SK-N-SH (cell line): Measurements from ENCODE around the gene NUP210L. TPM values are rescaled to one million over a fixed set of nuclear protein-coding genes. Genes with fewer than 3 reads are reported as not detected.

Experiments used
- CTCF ChIA-PET: fragments of 300-600, 350-600 bp; formaldehyde crosslinking; extraction: SDS; loops from one replicate; lab custom pipeline; 2021; lab: Yijun Ruan, JAX
- POLR2A ChIA-PET: fragments of 350-600 bp; sonication (Branson Sonifier 250); formaldehyde crosslinking; extraction: SDS; loops from one replicate; lab custom pipeline; 2020; ENCODE audit warnings: antibody characterized with exemption, inconsistent platforms; lab: Yijun Ruan, JAX
- DNase-seq: peaks from one replicate; pipeline ENCODE4 v3.0.0; 2012
- H2AFZ ChIP-seq: fragments of 200-600 bp; sonication (generic); 2 replicates; pipeline ENCODE4 v1.8.1; 2016; ENCODE audit warnings: antibody characterized with exemption, mild to moderate bottlenecking, low read depth
- H3F3A ChIP-seq: fragments of 200-600 bp; sonication (generic); replicated peaks from 2 replicates; pipeline ENCODE3; 2016; ENCODE audit warnings: antibody characterized with exemption, mild to moderate bottlenecking; ENCODE audit not compliant: insufficient read depth
- H3K27ac ChIP-seq, 2 experiments: fragments of 200-500 bp in 1 of 2; fragments of 200-600 bp in 1 of 2; sonication (Bioruptor generic) in 1 of 2; sonication (generic), shearing (Covaris generic) in 1 of 2; 2 replicates each; pipeline versions ENCODE4 v1.5.1 to v1.6.1; 2014 to 2016; ENCODE audit warnings: low read depth in 2 of 2, inconsistent platforms in 1 of 2, low read length in 1 of 2, mild to moderate bottlenecking in 1 of 2, mixed read lengths in 1 of 2
- H3K27me3 ChIP-seq: fragments of 200-600 bp; sonication (generic), shearing (Covaris generic); 2 replicates; pipeline ENCODE4 v1.6.1; 2016; ENCODE audit warnings: mixed run types; ENCODE audit not compliant: insufficient read depth
- H3K36me3 ChIP-seq, 2 experiments: fragments of 200-500 bp in 1 of 2; fragments of 200-600 bp in 1 of 2; sonication (Bioruptor generic) in 1 of 2; sonication (generic) in 1 of 2; replicated peaks in 1 of 2; 2 replicates each; pipeline versions ENCODE3 to v1.5.1; 2014 to 2016; ENCODE audit warnings: low read length in 1 of 2, mild to moderate bottlenecking in 1 of 2; ENCODE audit not compliant: insufficient read depth in 2 of 2, control insufficient read depth in 1 of 2
- H3K4me1 ChIP-seq, 2 experiments: fragments of 200-500 bp in 1 of 2; fragments of 200-600 bp in 1 of 2; sonication (Bioruptor generic) in 1 of 2; sonication (generic), shearing (Covaris generic) in 1 of 2; 2 replicates each; pipeline versions ENCODE4 v1.5.1 to v1.6.1; 2014 to 2016; ENCODE audit warnings: low read depth in 1 of 2, low read length in 1 of 2, mixed run types in 1 of 2; ENCODE audit not compliant: insufficient read depth in 2 of 2, control insufficient read depth in 1 of 2
- H3K4me2 ChIP-seq: fragments of 200-600 bp; sonication (generic), shearing (Covaris generic); 2 replicates; pipeline ENCODE4 v1.6.1; 2017; ENCODE audit warnings: mixed run types
- H3K4me3 ChIP-seq, 2 experiments: fragments of 200-500 bp in 1 of 2; fragments of 200-600 bp in 1 of 2; sonication (Bioruptor generic) in 1 of 2; sonication (generic), shearing (Covaris generic) in 1 of 2; 2 replicates each; pipeline versions ENCODE4 v1.5.1 to v1.8.1; 2014 to 2016; ENCODE audit warnings: low read depth in 2 of 2, inconsistent platforms in 1 of 2, low read length in 1 of 2, mild to moderate bottlenecking in 1 of 2, mixed read lengths in 1 of 2, moderate library complexity in 1 of 2
- H3K79me2 ChIP-seq: fragments of 200-600 bp; sonication (generic); 2 replicates; pipeline ENCODE4 v1.8.1; 2017; ENCODE audit warnings: mild to moderate bottlenecking; ENCODE audit not compliant: insufficient read depth
- H3K9ac ChIP-seq: fragments of 200-600 bp; sonication (generic); 2 replicates; pipeline ENCODE4 v1.6.1; 2017; ENCODE audit warnings: mixed run types
- H3K9me2 ChIP-seq: fragments of 200-600 bp; sonication (generic); 2 replicates; pipeline ENCODE4 v1.6.1; 2017; ENCODE audit warnings: mixed run types
- H3K9me3 ChIP-seq: fragments of 200-600 bp; sonication (generic); 2 replicates; pipeline ENCODE4 v1.6.1; 2017; ENCODE audit warnings: mixed run types, mild to moderate bottlenecking, moderate library complexity
- H4K20me1 ChIP-seq: fragments of 200-600 bp; sonication (generic); 2 replicates; pipeline ENCODE4 v1.6.1; 2017; ENCODE audit warnings: mild to moderate bottlenecking, mixed run types; ENCODE audit not compliant: insufficient read depth
- CHD2 ChIP-seq: fragments of 150-350 bp; IDR thresholded peaks from 2 replicates; pipeline ENCODE4 v1.6.1; 2018; ENCODE audit warnings: low read length; ENCODE audit not compliant: partially characterized antibody
- EZH2phosphoT487 ChIP-seq: fragments of 200-600 bp; sonication (generic); IDR thresholded peaks from 2 replicates; pipeline ENCODE4 v1.6.1; 2017; ENCODE audit warnings: low read depth, mixed run types, mild to moderate bottlenecking, antibody characterized with exemption, moderate library complexity, borderline replicate concordance
- FOSL2 ChIP-seq: IDR thresholded peaks from 2 replicates; pipeline ENCODE4 v1.4.0; 2012; ENCODE audit warnings: low read depth, mild to moderate bottlenecking, moderate library complexity, borderline replicate concordance
- GATA2 ChIP-seq: sonication (generic); formaldehyde crosslinking; IDR thresholded peaks from 2 replicates; pipeline ENCODE4 v1.5.0; 2020; ENCODE audit warnings: mild to moderate bottlenecking, missing genetic modification reagents
- MAX ChIP-seq: IDR thresholded peaks from 2 replicates; pipeline ENCODE4 v1.4.0; 2012; ENCODE audit warnings: low read depth
- NFIC ChIP-seq: IDR thresholded peaks from 2 replicates; pipeline ENCODE4 v1.4.0; 2012; ENCODE audit warnings: borderline replicate concordance
- PBX3 ChIP-seq: IDR thresholded peaks from 2 replicates; pipeline ENCODE4; 2012
- POLR2AphosphoS5 ChIP-seq: IDR thresholded peaks from 2 replicates; pipeline ENCODE4 v1.6.1; 2012; ENCODE audit warnings: low read depth, low read length
- RCOR1 ChIP-seq: fragments of 150-350 bp; IDR thresholded peaks from 2 replicates; pipeline ENCODE4 v1.6.1; 2017; ENCODE audit warnings: antibody characterized with exemption, low read length
- TAF1 ChIP-seq: IDR thresholded peaks from 2 replicates; pipeline ENCODE4 v1.6.1; 2012; ENCODE audit warnings: low read depth, mild to moderate bottlenecking, low read length, moderate library complexity, borderline replicate concordance
- USF1 ChIP-seq: IDR thresholded peaks from 2 replicates; pipeline ENCODE4 v1.4.0; 2012; ENCODE audit warnings: low read depth, borderline replicate concordance
- YY1 ChIP-seq: IDR thresholded peaks from 2 replicates; pipeline ENCODE4 v1.4.0; 2012; ENCODE audit warnings: low read depth, mild to moderate bottlenecking
- WGBS: methylation state at CpG from one replicate; pipeline ENCODE4 v1.1.6; 2017; ENCODE audit warnings: low lambda C conversion rate; 5-methylcytosine and 5-hydroxymethylcytosine counted together
- polyA plus RNA-seq, 3 experiments: library from polyadenylated mRNA; depleted of rRNA; stranded (reverse); fragments of >200 nt; gene quantifications; 2 replicates each; pipeline ENCODE4 v1.2.3, GENCODE V29; 2012
- TF ChIP-seq, protein P1 (sequence below): fragments of 150-350 bp; IDR thresholded peaks from 2 replicates; pipeline ENCODE4 v1.6.1; 2016; ENCODE audit warnings: mild to moderate bottlenecking, low read depth, low read length
- TF ChIP-seq, protein P2 (sequence below): fragments of 200-600 bp; sonication (generic); IDR thresholded peaks from 2 replicates; pipeline ENCODE4 v1.6.1; 2017; ENCODE audit warnings: antibody characterized with exemption, mild to moderate bottlenecking, moderate library complexity

Gene NUP210L
- polyA plus RNA-seq, 1 of the 3 experiments (the other 2 are of a cell fraction), result not detected

DNA sequence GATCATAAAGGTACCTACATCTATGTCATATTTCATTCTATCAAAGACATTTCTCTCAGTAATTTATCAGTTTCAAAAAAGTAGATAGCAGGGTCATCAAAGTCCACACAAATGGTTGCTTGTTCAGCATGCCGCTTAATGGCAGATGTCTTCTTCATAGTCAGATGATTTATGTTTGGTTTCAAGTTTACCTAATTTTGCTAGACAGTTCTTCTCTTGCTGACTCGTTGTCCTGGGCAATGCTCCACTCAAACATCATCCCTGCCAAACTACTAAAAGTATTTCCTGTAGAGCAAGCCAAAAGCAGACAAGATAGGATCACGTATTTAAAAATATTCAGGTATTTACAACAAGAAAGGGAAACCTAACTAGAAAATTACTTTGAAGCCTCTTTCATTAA is 13.6 kb downstream of the NUP210L start:
- POLR2A ChIA-PET, result no interaction called here
- DNase-seq, result no peak
- Histone ChIP-seq H3K27me3 (no peaks in the 10 kb centered on the region), H3K9ac (no peak overlapping the region), H3K9me3 (no peaks in the 10 kb centered on the region), H3F3A (no peaks in the 10 kb centered on the region), H4K20me1 (no peaks in the 10 kb centered on the region), H3K27ac (no peak overlapping the region), H3K9me2 (no peaks in the 10 kb centered on the region), H3K36me3 (no peaks in the 10 kb centered on the region), H2AFZ (no peak overlapping the region), H3K4me1 (peaks cover 0 to 5% of the 10 kb centered on the region in 2 experiments; a peak in 1 of 4 replicates), H3K79me2 (no peaks in the 10 kb centered on the region), H3K4me3 (no peak overlapping the region), H3K4me2 (no peak overlapping the region)
- CTCF ChIA-PET, result no interaction called here
- 32% methylated on average over 3 of the region's 3 CpGs for WGBS
- no peak for TF ChIP-seq EZH2phosphoT487
- TF ChIP-seq PBX3, result peak; percentile 67
- TF ChIP-seq NFIC, result peak; percentile 45; the same call in 1 of the 2 replicates
- TF ChIP-seq POLR2AphosphoS5, result no peak

DNA sequence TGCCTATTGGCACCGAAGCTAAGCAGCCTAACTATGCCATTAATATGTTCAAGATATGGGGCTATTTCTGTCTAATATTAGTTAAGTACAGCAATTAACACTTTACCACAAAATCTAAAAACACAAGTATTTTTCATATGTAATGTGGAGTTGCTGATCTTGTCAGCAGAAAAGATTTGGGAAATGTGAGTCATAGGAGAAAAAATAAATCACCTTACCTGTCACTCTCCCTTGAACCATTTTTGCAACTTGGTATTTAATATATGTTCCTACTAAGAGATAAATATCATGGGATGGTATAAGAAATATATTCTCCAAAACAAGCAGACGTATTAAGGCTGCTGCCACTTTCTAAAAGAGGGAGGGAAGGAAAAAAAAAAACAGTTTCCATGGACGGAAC is 17.0 kb downstream of the NUP210L start:
- no peaks in the 10 kb centered on the region for H4K20me1 ChIP-seq
- no peaks in the 10 kb centered on the region for H3K27me3 ChIP-seq
- no peak overlapping the region for H2AFZ ChIP-seq
- 63% methylated on average over 3 of the region's 3 CpGs for WGBS
- H3K36me3 ChIP-seq, result no peaks in the 10 kb centered on the region
- POLR2A ChIA-PET, result no interaction called here
- H3K27ac ChIP-seq, result no peak overlapping the region
- H3K4me3 ChIP-seq, result no peak overlapping the region
- H3K9ac ChIP-seq, result no peak overlapping the region
- DNase-seq, result no peak
- H3F3A ChIP-seq, result no peaks in the 10 kb centered on the region
- no peak overlapping the region for H3K4me2 ChIP-seq
- no peaks in the 10 kb centered on the region for H3K9me3 ChIP-seq
- CTCF ChIA-PET, result interaction anchor here (1.2 kb wide), 1 partner anchor 186 kb away, joined by 3 read pairs; no protein-coding TSS in a partner anchor
- no peaks in the 10 kb centered on the region for H3K79me2 ChIP-seq
- TF ChIP-seq CHD2, result no peak
- no peak for TF ChIP-seq GATA2
- TF ChIP-seq, protein P1, sequence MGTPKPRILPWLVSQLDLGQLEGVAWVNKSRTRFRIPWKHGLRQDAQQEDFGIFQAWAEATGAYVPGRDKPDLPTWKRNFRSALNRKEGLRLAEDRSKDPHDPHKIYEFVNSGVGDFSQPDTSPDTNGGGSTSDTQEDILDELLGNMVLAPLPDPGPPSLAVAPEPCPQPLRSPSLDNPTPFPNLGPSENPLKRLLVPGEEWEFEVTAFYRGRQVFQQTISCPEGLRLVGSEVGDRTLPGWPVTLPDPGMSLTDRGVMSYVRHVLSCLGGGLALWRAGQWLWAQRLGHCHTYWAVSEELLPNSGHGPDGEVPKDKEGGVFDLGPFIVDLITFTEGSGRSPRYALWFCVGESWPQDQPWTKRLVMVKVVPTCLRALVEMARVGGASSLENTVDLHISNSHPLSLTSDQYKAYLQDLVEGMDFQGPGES, result no peak
- no peak for TF ChIP-seq EZH2phosphoT487
- no peak for TF ChIP-seq PBX3
- no peak for TF ChIP-seq RCOR1
- no peak for TF ChIP-seq YY1
- no peak for TF ChIP-seq TAF1
- TF ChIP-seq FOSL2, result no peak
- TF ChIP-seq USF1, result no peak
- no peak for TF ChIP-seq MAX
- TF ChIP-seq, protein P2, sequence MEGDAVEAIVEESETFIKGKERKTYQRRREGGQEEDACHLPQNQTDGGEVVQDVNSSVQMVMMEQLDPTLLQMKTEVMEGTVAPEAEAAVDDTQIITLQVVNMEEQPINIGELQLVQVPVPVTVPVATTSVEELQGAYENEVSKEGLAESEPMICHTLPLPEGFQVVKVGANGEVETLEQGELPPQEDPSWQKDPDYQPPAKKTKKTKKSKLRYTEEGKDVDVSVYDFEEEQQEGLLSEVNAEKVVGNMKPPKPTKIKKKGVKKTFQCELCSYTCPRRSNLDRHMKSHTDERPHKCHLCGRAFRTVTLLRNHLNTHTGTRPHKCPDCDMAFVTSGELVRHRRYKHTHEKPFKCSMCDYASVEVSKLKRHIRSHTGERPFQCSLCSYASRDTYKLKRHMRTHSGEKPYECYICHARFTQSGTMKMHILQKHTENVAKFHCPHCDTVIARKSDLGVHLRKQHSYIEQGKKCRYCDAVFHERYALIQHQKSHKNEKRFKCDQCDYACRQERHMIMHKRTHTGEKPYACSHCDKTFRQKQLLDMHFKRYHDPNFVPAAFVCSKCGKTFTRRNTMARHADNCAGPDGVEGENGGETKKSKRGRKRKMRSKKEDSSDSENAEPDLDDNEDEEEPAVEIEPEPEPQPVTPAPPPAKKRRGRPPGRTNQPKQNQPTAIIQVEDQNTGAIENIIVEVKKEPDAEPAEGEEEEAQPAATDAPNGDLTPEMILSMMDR, result no peak
- no peaks in the 10 kb centered on the region for H3K9me2 ChIP-seq
- peaks cover 0 to 5% of the 10 kb centered on the region in 2 experiments; a peak in 1 of 4 replicates for H3K4me1 ChIP-seq
